H1 (cell line): ENCODE results near the gene NOTUM. TPM values are rescaled to one million over a fixed set of nuclear protein-coding genes. Genes with fewer than 3 reads are reported as not detected.

Experiments
- CTCF ChIA-PET: fragments of 300-600 bp; sonication (Branson Sonifier 250); formaldehyde crosslinking; loops from one replicate; lab custom pipeline; 2021; ENCODE audit not compliant: partially characterized antibody; lab: Charles Lee
- POLR2A ChIA-PET: fragments of 300-600 bp; sonication (Branson Sonifier 250); formaldehyde crosslinking; loops from one replicate; lab custom pipeline; 2021; ENCODE audit warnings: inconsistent platforms; ENCODE audit not compliant: partially characterized antibody; lab: Charles Lee
- DNase-seq, 2 experiments: peaks; one replicate each; pipeline versions ENCODE4 v3.0.0 to v3.0.0-alpha.2; 2010 to 2022; ENCODE audit warnings: low spot score in 2 of 2, low read depth in 1 of 2, mixed read lengths in 1 of 2
- FAIRE-seq: peaks from 2 replicates; lab custom pipeline; 2011; peaks lifted over from hg19 to GRCh38; lab: Jason Lieb, UNC
- H2AFZ ChIP-seq: 2 replicates; pipeline ENCODE4 v1.8.1; 2012; ENCODE audit warnings: low read length, inconsistent platforms
- H2AK5ac ChIP-seq: 2 replicates; pipeline ENCODE4 v1.6.1; 2013; ENCODE audit warnings: low read depth, low read length
- H2BK120ac ChIP-seq: replicated peaks from 2 replicates; pipeline ENCODE3; 2013; ENCODE audit warnings: low read depth, low read length, inconsistent platforms
- H2BK12ac ChIP-seq: 2 replicates; pipeline ENCODE4 v1.6.1; 2013; ENCODE audit warnings: low read depth, low read length
- H2BK15ac ChIP-seq: 2 replicates; pipeline ENCODE4 v1.6.1; 2013; ENCODE audit warnings: low read length
- H2BK20ac ChIP-seq: 2 replicates; pipeline ENCODE4 v1.6.1; 2013; ENCODE audit warnings: low read length
- H2BK5ac ChIP-seq: 2 replicates; pipeline ENCODE4 v1.6.1; 2013; ENCODE audit warnings: low read depth, low read length
- H3K14ac ChIP-seq: 2 replicates; pipeline ENCODE4 v1.6.1; 2013; ENCODE audit warnings: inconsistent platforms; ENCODE audit not compliant: insufficient read length
- H3K18ac ChIP-seq: 2 replicates; pipeline ENCODE4 v1.6.1; 2013; ENCODE audit warnings: low read length; ENCODE audit errors: extremely low read depth
- H3K23ac ChIP-seq: 2 replicates; pipeline ENCODE4 v1.6.1; 2013; ENCODE audit warnings: inconsistent platforms; ENCODE audit not compliant: insufficient read length
- H3K23me2 ChIP-seq: 2 replicates; pipeline ENCODE4 v1.6.1; 2013; ENCODE audit warnings: low read depth, low read length
- H3K27ac ChIP-seq: 2 replicates; pipeline ENCODE4 v1.6.1; 2011; ENCODE audit warnings: low read depth, low read length, inconsistent platforms
- H3K27me3 ChIP-seq, 4 experiments: replicated peaks in 1 of 4; 1 replicate in 1 of 4; 2 replicates in 3 of 4; pipeline versions ENCODE4 v1.6.1 to v1.8.1; 2011 to 2013; ENCODE audit warnings: low read length in 3 of 4, mild to moderate bottlenecking in 3 of 4, inconsistent platforms in 2 of 4, mixed read lengths in 2 of 4, moderate library complexity in 1 of 4; ENCODE audit not compliant: control insufficient read depth in 3 of 4, insufficient read depth in 3 of 4; ENCODE audit errors: extremely low read depth in 1 of 4
- H3K36me3 ChIP-seq, 4 experiments: 2 replicates each; pipeline versions ENCODE4 v1.6.1 to v1.8.1; 2011 to 2013; ENCODE audit warnings: mild to moderate bottlenecking in 4 of 4, low read length in 3 of 4, moderate library complexity in 2 of 4, control low read depth in 1 of 4, inconsistent platforms in 1 of 4; ENCODE audit not compliant: insufficient read depth in 4 of 4, control insufficient read depth in 2 of 4
- H3K4ac ChIP-seq: replicated peaks from 2 replicates; pipeline ENCODE3; 2013; ENCODE audit warnings: low read length, low read depth, mixed read lengths, inconsistent platforms; ENCODE audit not compliant: insufficient read length
- H3K4me1 ChIP-seq, 4 experiments: replicated peaks in 1 of 4; 1 replicate in 1 of 4; 2 replicates in 3 of 4; pipeline versions ENCODE4 v1.6.1 to v1.8.1; 2011 to 2013; ENCODE audit warnings: low read length in 3 of 4, inconsistent platforms in 2 of 4, mixed read lengths in 1 of 4; ENCODE audit not compliant: insufficient read depth in 4 of 4, control insufficient read depth in 3 of 4
- H3K4me2 ChIP-seq, 2 experiments: 2 replicates each; pipeline versions ENCODE4 v1.6.1 to v1.8.1; 2011 to 2013; ENCODE audit warnings: low read depth in 2 of 2, low read length in 2 of 2, control low read depth in 1 of 2, inconsistent platforms in 1 of 2, mild to moderate bottlenecking in 1 of 2; ENCODE audit not compliant: insufficient read depth in 1 of 2
- H3K4me3 ChIP-seq, 4 experiments: fragments of 200-600, 300-600 bp in 1 of 4; sonication (generic), shearing (Covaris generic), sonication (Bioruptor Twin) in 1 of 4; 2 replicates each; pipeline versions ENCODE4 v1.5.1 to v1.8.1; 2011 to 2016; ENCODE audit warnings: low read length in 4 of 4, low read depth in 3 of 4, control low read depth in 2 of 4, inconsistent platforms in 2 of 4, mild to moderate bottlenecking in 2 of 4, mixed read lengths in 1 of 4, moderate library complexity in 1 of 4; ENCODE audit not compliant: insufficient read depth in 2 of 4; ENCODE audit errors: extremely low read depth in 1 of 4
- H3K56ac ChIP-seq: replicated peaks from 2 replicates; pipeline ENCODE3; 2013; ENCODE audit warnings: low read depth, mild to moderate bottlenecking, mixed read lengths, low read length, inconsistent platforms; ENCODE audit not compliant: insufficient read length
- H3K79me1 ChIP-seq: 2 replicates; pipeline ENCODE4 v1.6.1; 2013; ENCODE audit warnings: low read depth, low read length, control low read depth
- H3K79me2 ChIP-seq, 2 experiments: 2 replicates each; pipeline versions ENCODE4 v1.6.1 to v1.8.1; 2012 to 2013; ENCODE audit warnings: low read length in 2 of 2, mild to moderate bottlenecking in 2 of 2, inconsistent platforms in 1 of 2; ENCODE audit not compliant: insufficient read depth in 2 of 2, control insufficient read depth in 1 of 2
- H3K9ac ChIP-seq, 4 experiments: replicated peaks in 1 of 4; 1 replicate in 1 of 4; 2 replicates in 3 of 4; pipeline versions ENCODE4 v1.6.1 to v1.8.1; 2011 to 2013; ENCODE audit warnings: low read depth in 3 of 4, low read length in 3 of 4, control low read depth in 2 of 4, mild to moderate bottlenecking in 2 of 4, moderate library complexity in 2 of 4, inconsistent platforms in 1 of 4; ENCODE audit errors: extremely low read depth in 1 of 4
- H3K9me3 ChIP-seq, 2 experiments: 2 replicates each; pipeline versions ENCODE4 v1.6.1 to v1.8.1; 2012 to 2013; ENCODE audit warnings: mild to moderate bottlenecking in 2 of 2, moderate library complexity in 2 of 2, control low read depth in 1 of 2, inconsistent platforms in 1 of 2, low read depth in 1 of 2, low read length in 1 of 2, mixed read lengths in 1 of 2; ENCODE audit not compliant: insufficient read depth in 2 of 2
- H4K20me1 ChIP-seq, 2 experiments: replicated peaks in 1 of 2; 2 replicates each; pipeline versions ENCODE3 to v1.8.1; 2011 to 2013; ENCODE audit warnings: inconsistent platforms in 2 of 2, low read length in 2 of 2, mild to moderate bottlenecking in 1 of 2; ENCODE audit not compliant: insufficient read depth in 2 of 2, control insufficient read depth in 1 of 2
- H4K5ac ChIP-seq: 2 replicates; pipeline ENCODE4 v1.6.1; 2013; ENCODE audit warnings: low read length, low read depth, mixed read lengths, inconsistent platforms; ENCODE audit not compliant: insufficient read length
- H4K8ac ChIP-seq: 2 replicates; pipeline ENCODE4 v1.8.0; 2013; ENCODE audit warnings: mild to moderate bottlenecking, moderate library complexity, low read length, inconsistent platforms; ENCODE audit not compliant: insufficient read depth; ENCODE audit errors: extremely low read depth
- H4K91ac ChIP-seq: replicated peaks from 2 replicates; pipeline ENCODE3; 2013; ENCODE audit warnings: low read length, mixed read lengths, inconsistent platforms; ENCODE audit not compliant: insufficient read length
- ASH2L ChIP-seq: fragments of 200-600, 300-600 bp; sonication (generic); IDR thresholded peaks from one replicate; pipeline ENCODE4 v1.7.1; 2017; ENCODE audit warnings: low read length
- GABPA ChIP-seq: IDR thresholded peaks from 2 replicates; pipeline ENCODE4 v1.6.1; 2011; ENCODE audit warnings: mild to moderate bottlenecking, low read length, moderate library complexity, borderline replicate concordance; ENCODE audit not compliant: insufficient read depth
- KDM5A ChIP-seq: fragments of 200-600 bp; IDR thresholded peaks from 2 replicates; pipeline ENCODE4 v1.7.1; 2012; ENCODE audit warnings: mild to moderate bottlenecking, low read length, inconsistent platforms, mixed read lengths
- PHF8 ChIP-seq: fragments of 200-600 bp; sonication (generic); conservative IDR thresholded peaks from 2 replicates; pipeline ENCODE4 v1.7.1; 2012; ENCODE audit warnings: low read depth, mild to moderate bottlenecking, inconsistent platforms, low read length, moderate library complexity
- RFX5 ChIP-seq: IDR thresholded peaks from 2 replicates; pipeline ENCODE4 v1.6.1; 2011; ENCODE audit warnings: low read depth, low read length, improper control_type of control experiment, borderline replicate concordance
- RNF2 ChIP-seq: fragments of 200-900, 300-1000 bp; sonication (generic); IDR thresholded peaks from 2 replicates; pipeline ENCODE4 v1.7.1; 2016; ENCODE audit warnings: borderline replicate concordance, low read depth, mild to moderate bottlenecking, antibody characterized with exemption, low read length; ENCODE audit not compliant: poor library complexity, severe bottlenecking; ENCODE audit errors: missing control alignments
- RXRA ChIP-seq: IDR thresholded peaks from 2 replicates; pipeline ENCODE4 v1.6.1; 2011; ENCODE audit warnings: low read depth, mild to moderate bottlenecking, low read length, moderate library complexity; ENCODE audit not compliant: insufficient read depth
- SAP30 ChIP-seq: fragments of 300-600 bp; sonication (generic); IDR thresholded peaks from 2 replicates; pipeline ENCODE4 v1.7.1; 2012; ENCODE audit warnings: low read length, moderate library complexity, mild to moderate bottlenecking, inconsistent platforms; ENCODE audit not compliant: insufficient read depth, insufficient replicate concordance
- WGBS, 2 experiments: shearing (Covaris generic) in 1 of 2; methylation state at CpG; one replicate each; pipeline versions ENCODE4 v1.1.6 to v1.1.7; 2013 to 2015; ENCODE audit warnings: low lambda C conversion rate in 2 of 2, mixed read lengths in 2 of 2, inconsistent platforms in 1 of 2, low coverage in 1 of 2, missing lambda C conversion rate in 1 of 2; ENCODE audit not compliant: insufficient replicate concordance in 2 of 2, insufficient coverage in 1 of 2, insufficient read length in 1 of 2; ENCODE audit errors: extremely low coverage in 1 of 2, missing lambda C conversion rate in 1 of 2; 5-methylcytosine and 5-hydroxymethylcytosine counted together
- polyA plus RNA-seq, 7 experiments: library from polyadenylated mRNA; depleted of rRNA in 3 of 7; stranded (reverse) in 5 of 7; unstranded in 2 of 7; fragments of >200 nt in 5 of 7; fragments of 200-250 nt in 2 of 7; gene quantifications; 1 replicate in 5 of 7; 2 replicates in 1 of 7; 4 replicates in 1 of 7; pipeline versions ENCODE4 v1.2.1 to v1.2.3, GENCODE V29; 2011 to 2013; ENCODE audit warnings: missing spikeins in 2 of 7, mixed read lengths in 2 of 7
- total RNA-seq: library from RNA; stranded (reverse); fragmentation: NEBNext Ultra II Directional; extraction: Animal tissue kit (Norgen Biotek cat#: 25700); gene quantifications from 2 replicates; pipeline ENCODE4 v1.2.1, GENCODE V29; 2021

NOTUM gene
- total and polyA plus RNA-seq, 2 of the 8 experiments (the other 6 are each of a cell fraction or from before 2014, with no cell fraction given), result 0.45 to 0.76 TPM

- 94% methylated on average over 23 of the region's 26 CpGs; no CpG with 5 or more reads in 1 of the 2 experiments for WGBS, 2 experiments
- H3K9me3 ChIP-seq, result no peaks in the 10 kb centered on the region
Observed at GRCh38 chr17:82008258-82008940, 47.4 kb upstream of the NOTUM start.

More at GRCh38 chr17:82008258-82008940, 47.4 kb upstream of the NOTUM start:
- Histone ChIP-seq H3K18ac (no peak overlapping the region), H4K20me1 (peaks cover 3 to 4% of the 10 kb centered on the region in 2 experiments), H3K9ac (no peak overlapping the region; a peak in 1 of 7 replicates), H3K14ac (no peak overlapping the region), H2BK12ac (no peak overlapping the region), H3K23me2 (0 out of 2 replicates have a peak, but pooled peaks cover 1% of the 10 kb centered on the region), H2BK20ac (no peak overlapping the region), H4K5ac (no peak overlapping the region), H4K91ac (no peak overlapping the region), H3K56ac (no peak overlapping the region), H2BK120ac (no peak overlapping the region), H3K4me2 (no peak overlapping the region), H3K27ac (no peak overlapping the region), H3K4me3 (no peak overlapping the region), H2BK15ac (no peak overlapping the region), H3K79me1 (peaks cover 3% of the 10 kb centered on the region), H2AK5ac (no peak overlapping the region), H3K36me3 (no peaks in the 10 kb centered on the region; a peak in 2 of 8 replicates), H3K79me2 (no peaks in the 10 kb centered on the region), H2AFZ (no peak overlapping the region)
- CTCF ChIA-PET, result interaction anchor here (1.0 to 3.4 kb wide), 7 partner anchors 10 to 49 kb away, joined by 3 to 16 read pairs (median 5); no protein-coding TSS in a partner anchor
- DNase-seq (no peak), FAIRE-seq (no peak)
- TF ChIP-seq RNF2 (no peak), RXRA (no peak), SAP30 (no peak), RFX5 (no peak), KDM5A (no peak), PHF8 (no peak), ASH2L (no peak), GABPA (no peak)
- TF ChIP-seq, all 59 proteins: peak for 0
- no peaks in the 10 kb centered on the region for H3K27me3 ChIP-seq
- no peak overlapping the region for H4K8ac ChIP-seq
- H3K4me1 ChIP-seq, result peaks cover 0 to 1% (median 0%) of the 10 kb centered on the region in 4 experiments; a peak in 1 of 7 replicates
- no peak overlapping the region for H3K23ac ChIP-seq
- no peak overlapping the region for H2BK5ac ChIP-seq
- no peak overlapping the region for H3K4ac ChIP-seq
- POLR2A ChIA-PET, result interaction anchor here (1.0 to 3.2 kb wide), 6 partner anchors 8 to 49 kb away, joined by 3 to 13 read pairs (median 5); partner anchors contain the start of genes CENPX and LRRC45
